Neural progenitor cell (in vitro differentiated cells): Measurements from ENCODE around the gene LPP.

ENCODE experiments used
- CTCF ChIP-seq: fragments of 200-600 bp; sonication (generic); IDR thresholded peaks from 2 replicates; pipeline ENCODE4 v1.5.1; 2017; ENCODE audit warnings: antibody characterized with exemption, mild to moderate bottlenecking
- EZH2 ChIP-seq: fragments of 200-600 bp; sonication (generic); IDR thresholded peaks from 2 replicates; pipeline ENCODE4 v1.6.1; 2017; ENCODE audit warnings: antibody characterized with exemption, mild to moderate bottlenecking, moderate library complexity

DNA sequence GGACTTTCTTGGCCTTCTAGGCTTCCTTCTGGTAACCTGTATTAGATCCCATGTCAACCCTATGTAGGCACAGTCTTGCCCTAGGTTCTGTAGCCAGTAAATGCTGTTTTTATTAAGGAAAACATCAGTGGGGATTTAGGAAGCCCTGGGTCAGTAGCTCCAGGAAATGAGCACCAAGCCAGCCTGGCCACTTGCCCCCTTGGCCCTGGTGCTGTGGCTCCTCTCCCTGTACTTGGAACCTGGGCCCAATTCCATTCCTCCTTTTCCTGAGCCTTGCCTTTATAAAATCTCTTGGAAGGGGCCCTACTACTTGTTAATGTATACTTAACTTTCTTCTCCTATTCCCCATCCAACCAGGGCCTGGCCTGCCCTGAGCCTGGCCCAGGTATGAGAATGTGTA, 774.0 kb downstream of the LPP start:
- TF ChIP-seq EZH2 (no peak), CTCF (no peak)
